22Rv1 (cell line): ENCODE measurements around the gene SLX4IP.

Experiments
- CTCF ChIP-seq: fragments of 450-650 bp; IDR thresholded peaks from 2 replicates; pipeline ENCODE4 v1.5.1; 2017; ENCODE audit warnings: mild to moderate bottlenecking
- ZFX ChIP-seq: fragments of 450-650 bp; IDR thresholded peaks from 2 replicates; pipeline ENCODE4 v1.6.1; 2017; ENCODE audit warnings: antibody characterized with exemption, borderline replicate concordance

DNA sequence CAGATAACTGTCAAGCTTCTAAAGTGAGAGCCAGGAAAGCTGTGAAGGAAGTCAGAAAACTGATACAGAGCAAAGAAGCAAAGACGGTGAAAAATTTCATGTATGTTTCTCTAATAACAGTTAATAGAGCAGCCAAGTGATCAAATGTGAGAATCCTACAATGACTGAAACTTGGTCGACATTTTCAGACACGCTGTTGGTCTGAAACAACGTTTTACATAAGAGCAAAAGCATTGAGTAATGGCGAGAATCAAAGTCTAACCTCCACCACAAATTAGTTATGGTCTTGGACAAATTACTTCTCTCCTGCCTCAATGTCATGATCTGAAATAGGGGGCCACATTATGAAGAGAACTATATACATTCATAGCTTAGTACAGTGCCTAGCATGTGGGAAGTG, 4.4 kb upstream of the SLX4IP start:
- TF ChIP-seq ZFX (no peak), CTCF (no peak)
